HEK293 (cell line): Measurements from ENCODE around the gene SHLD1.
"Not testable (repeated sequence)": the region's sequence is repeated elsewhere in the genome, so short reads cannot be mapped to it uniquely, and the experiment has no call there.

Experiments used
- CTCF ChIA-PET: fragments of 350-600 bp; formaldehyde crosslinking; extraction: SDS; loops from one replicate; lab custom pipeline; 2021; ENCODE audit warnings: antibody characterized with exemption; lab: Yijun Ruan, JAX
- POLR2A ChIA-PET: fragments of 300-600 bp; formaldehyde crosslinking; extraction: SDS; loops from one replicate; lab custom pipeline; 2020; ENCODE audit warnings: antibody characterized with exemption, inconsistent platforms; lab: Yijun Ruan, JAX
- H3K27ac ChIP-seq: fragments of 200-500 bp; sonication (Bioruptor generic); 2 replicates; pipeline ENCODE4 v1.5.1; 2014; ENCODE audit warnings: low read depth, low read length, control low read depth, inconsistent platforms; ENCODE audit errors: extremely low read depth
- H3K36me3 ChIP-seq, 2 experiments: fragments of 200-500 bp in 1 of 2; sonication (Bioruptor generic) in 1 of 2; 1 replicate in 1 of 2; 2 replicates in 1 of 2; pipeline ENCODE4 v1.5.1; 2014 to 2017; ENCODE audit warnings: inconsistent platforms in 2 of 2, low read length in 2 of 2; ENCODE audit not compliant: control insufficient read depth in 2 of 2, insufficient read depth in 1 of 2
- H3K4me1 ChIP-seq: fragments of 200-500 bp; sonication (Bioruptor generic); 2 replicates; pipeline ENCODE4 v1.5.1; 2014; ENCODE audit warnings: mild to moderate bottlenecking, low read length, inconsistent platforms; ENCODE audit not compliant: control insufficient read depth, insufficient read depth
- H3K4me3 ChIP-seq: 2 replicates; pipeline ENCODE4 v1.5.1; 2011; ENCODE audit warnings: low read depth, mild to moderate bottlenecking, control low read depth, low read length, moderate library complexity
- H3K9me3 ChIP-seq: fragments of 200-500 bp; sonication (Bioruptor generic); 2 replicates; pipeline ENCODE4 v1.5.1; 2014; ENCODE audit warnings: low read depth, low read length, inconsistent platforms; ENCODE audit not compliant: control insufficient read depth, insufficient read depth
- ELK4 ChIP-seq: IDR thresholded peaks from 2 replicates; pipeline ENCODE4 v1.6.1; 2011; ENCODE audit warnings: mild to moderate bottlenecking, low read depth, low read length, borderline replicate concordance
- IKZF3 ChIP-seq: fragments of 450-650 bp; IDR thresholded peaks from 2 replicates; pipeline ENCODE4 v1.5.0; 2018; ENCODE audit warnings: missing biosample characterization, mild to moderate bottlenecking, missing genetic modification characterization, moderate library complexity
- KLF1 ChIP-seq: fragments of 450-650 bp; formaldehyde crosslinking; IDR thresholded peaks from 2 replicates; pipeline ENCODE4 v1.5.1; 2016; ENCODE audit warnings: missing biosample characterization, missing genetic modification characterization
- KLF7 ChIP-seq: fragments of 450-650 bp; formaldehyde crosslinking; IDR thresholded peaks from 2 replicates; pipeline ENCODE4 v1.5.1; 2016; ENCODE audit warnings: missing biosample characterization, missing genetic modification characterization, borderline replicate concordance
- ZBTB17 ChIP-seq: fragments of 450-650 bp; formaldehyde crosslinking; IDR thresholded peaks from 2 replicates; pipeline ENCODE4 v1.5.1; 2016; ENCODE audit warnings: missing biosample characterization, missing genetic modification characterization
- ZBTB44 ChIP-seq: fragments of 450-650 bp; IDR thresholded peaks from 2 replicates; pipeline ENCODE4 v1.5.1; 2018; ENCODE audit warnings: missing biosample characterization, mild to moderate bottlenecking, missing genetic modification characterization
- ZFP69B ChIP-seq: fragments of 450-650 bp; formaldehyde crosslinking; IDR thresholded peaks from 2 replicates; pipeline ENCODE4 v1.5.1; 2016; ENCODE audit warnings: missing biosample characterization, missing genetic modification characterization
- ZNF175 ChIP-seq: fragments of 450-650 bp; formaldehyde crosslinking; IDR thresholded peaks from 2 replicates; pipeline ENCODE4 v1.5.1; 2016; ENCODE audit warnings: missing biosample characterization, missing genetic modification characterization
- ZNF19 ChIP-seq: fragments of 450-650 bp; formaldehyde crosslinking; IDR thresholded peaks from 2 replicates; pipeline ENCODE4; 2016; ENCODE audit warnings: missing biosample characterization, missing genetic modification characterization, low read depth
- ZNF26 ChIP-seq: fragments of 450-650 bp; formaldehyde crosslinking; IDR thresholded peaks from 2 replicates; pipeline ENCODE4 v1.5.1; 2016; ENCODE audit warnings: missing biosample characterization, missing genetic modification characterization
- ZNF280D ChIP-seq: fragments of 450-650 bp; formaldehyde crosslinking; IDR thresholded peaks from 2 replicates; pipeline ENCODE4 v1.5.1; 2016; ENCODE audit warnings: missing biosample characterization, missing genetic modification characterization
- ZNF37A ChIP-seq: fragments of 450-650 bp; IDR thresholded peaks from 2 replicates; pipeline ENCODE4 v1.5.1; 2018; ENCODE audit warnings: missing biosample characterization, missing genetic modification characterization
- ZNF555 ChIP-seq: fragments of 450-650 bp; formaldehyde crosslinking; conservative IDR thresholded peaks from 2 replicates; pipeline ENCODE4 v1.5.1; 2017; ENCODE audit warnings: missing biosample characterization, mild to moderate bottlenecking, missing genetic modification characterization, inconsistent platforms
- ZNF707 ChIP-seq: fragments of 450-650 bp; formaldehyde crosslinking; IDR thresholded peaks from 2 replicates; pipeline ENCODE4 v1.5.1; 2016; ENCODE audit warnings: missing biosample characterization, missing genetic modification characterization
- ZNF785 ChIP-seq: fragments of 450-650 bp; formaldehyde crosslinking; IDR thresholded peaks from 2 replicates; pipeline ENCODE4 v1.5.1; 2016; ENCODE audit warnings: missing biosample characterization, missing genetic modification characterization
- ZSCAN23 ChIP-seq: fragments of 450-650 bp; formaldehyde crosslinking; IDR thresholded peaks from 2 replicates; pipeline ENCODE4 v1.5.1; 2016; ENCODE audit warnings: missing biosample characterization, missing genetic modification characterization

SHLD1 gene

GRCh38 chr20:5797165-5797564, 47.0 kb downstream of the SHLD1 start:
- H3K27ac ChIP-seq = no peak overlapping the region
- no peaks in the 10 kb centered on the region for H3K9me3 ChIP-seq
- H3K36me3 ChIP-seq = no peaks in the 10 kb centered on the region; a peak in 1 of 3 replicates
- CTCF ChIA-PET = interaction anchor here (0.8 to 4.6 kb wide), 4 partner anchors 9 to 240 kb away, joined by 3 to 26 read pairs (median 4); no protein-coding TSS in a partner anchor
- POLR2A ChIA-PET = no interaction called here
- H3K4me1 ChIP-seq = no peaks in the 10 kb centered on the region
- H3K4me3 ChIP-seq = no peak overlapping the region
- TF ChIP-seq ZNF555 (tag by site-specific recombination) = no peak

GRCh38 chr20:5797843-5798462, 47.8 kb downstream of the SHLD1 start:
- POLR2A ChIA-PET = no interaction called here

GRCh38 chr20:5803754-5804303, 53.6 kb downstream of the SHLD1 start:
- H3K27ac ChIP-seq, H3K4me3 ChIP-seq, POLR2A ChIA-PET, H3K9me3 ChIP-seq, H3K36me3 ChIP-seq, H3K4me1 ChIP-seq: not testable (repeated sequence)
- CTCF ChIA-PET = interaction anchor here (0.6 to 1.0 kb wide), 2 partner anchors 10 to 13 kb away, joined by 3 to 4 read pairs; no protein-coding TSS in a partner anchor

More at GRCh38 chr20:5797843-5798462, 47.8 kb downstream of the SHLD1 start:
- Histone ChIP-seq H3K4me1 (no peaks in the 10 kb centered on the region), H3K36me3 (no peaks in the 10 kb centered on the region), H3K9me3 (no peaks in the 10 kb centered on the region), H3K27ac (no peak overlapping the region), H3K4me3 (no peak overlapping the region)
- CTCF ChIA-PET = interaction anchor here (1.1 to 4.6 kb wide), 3 partner anchors 10 to 241 kb away, joined by 3 to 26 read pairs (median 4); no protein-coding TSS in a partner anchor
- TF ChIP-seq ZBTB17 (no peak), ZSCAN23 (tag by site-specific recombination) (no peak), ZNF707 (tag by site-specific recombination) (no peak), ZFP69B (tag by site-specific recombination) (no peak), IKZF3 (no peak), ZNF785 (no peak), ZBTB44 (tag by site-specific recombination) (no peak)
- TF ChIP-seq, all 188 proteins: peak for 0

GRCh38 chr20:5806457-5807263, 56.5 kb downstream of the SHLD1 start:
- no peaks in the 10 kb centered on the region for H3K9me3 ChIP-seq
- H3K27ac ChIP-seq = no peak overlapping the region
- H3K36me3 ChIP-seq = no peaks in the 10 kb centered on the region
- CTCF ChIA-PET = interaction anchor here (0.6 to 1.4 kb wide), 5 partner anchors 11 to 234 kb away, joined by 3 to 4 read pairs (median 3); no protein-coding TSS in a partner anchor
- POLR2A ChIA-PET = no interaction called here
- no peak overlapping the region for H3K4me3 ChIP-seq
- H3K4me1 ChIP-seq = peaks cover 5% of the 10 kb centered on the region; the same call in 1 of the 2 replicates
- TF ChIP-seq ELK4 (no peak), ZNF175 (tag by site-specific recombination) (no peak), ZNF280D (tag by site-specific recombination) (no peak), ZNF37A (tag by site-specific recombination) (no peak), KLF1 (tag by site-specific recombination) (no peak), ZNF19 (tag by site-specific recombination) (no peak), KLF7 (tag by site-specific recombination) (no peak), ZNF26 (tag by site-specific recombination) (no peak)
